Tibial nerve (tissue), 4 donors: Measurements from ENCODE around the gene SCP2. TPM values are rescaled to one million over a fixed set of nuclear protein-coding genes. Genes with fewer than 3 reads are reported as not detected.

ENCODE experiments used
- DNase-seq, 2 donors: peaks; one replicate each; pipeline ENCODE4 v3.0.0-alpha.2; 2019; ENCODE audit warnings: low spot score in 2 of 2
- H3K27ac ChIP-seq, 4 donors: fragments of 200-600 bp; sonication (generic) in 3 of 4; one replicate each; pipeline ENCODE4 v1.5.1; 2017 to 2019; ENCODE audit warnings: mild to moderate bottlenecking in 1 of 4
- H3K27me3 ChIP-seq, 2 donors: fragments of 200-600 bp; sonication (generic) in 1 of 2; one replicate each; pipeline versions ENCODE4 v1.5.1 to v1.6.0; 2017 to 2019
- H3K36me3 ChIP-seq, 3 donors: fragments of 200-600 bp; sonication (generic); one replicate each; pipeline ENCODE4 v1.5.1; 2018 to 2019
- H3K4me1 ChIP-seq, 4 donors: fragments of 200-600 bp; sonication (generic) in 3 of 4; one replicate each; pipeline ENCODE4 v1.5.1; 2017 to 2019
- H3K4me3 ChIP-seq, 4 donors: fragments of 200-600 bp; sonication (generic) in 3 of 4; one replicate each; pipeline ENCODE4 v1.5.1; 2017 to 2019; ENCODE audit warnings: mild to moderate bottlenecking in 1 of 4, moderate library complexity in 1 of 4
- H3K9me3 ChIP-seq, 4 donors: fragments of 200-600 bp; sonication (generic) in 3 of 4; one replicate each; pipeline ENCODE4 v1.5.1; 2017 to 2019
- CTCF ChIP-seq, 5 experiments: fragments of 200-600 bp in 3 of 5; fragments of 450-650 bp in 2 of 5; sonication (generic) in 3 of 5; IDR thresholded peaks; one replicate each; pipeline ENCODE4 v1.5.1; 2016 to 2019; ENCODE audit warnings: antibody characterized with exemption in 5 of 5, mild to moderate bottlenecking in 3 of 5, moderate library complexity in 2 of 5
- EP300 ChIP-seq, 2 donors: sonication (generic); formaldehyde crosslinking; IDR thresholded peaks; one replicate each; pipeline ENCODE4 v1.6.1; 2017; ENCODE audit warnings: antibody characterized with exemption in 2 of 2, mild to moderate bottlenecking in 1 of 2
- POLR2A ChIP-seq, 2 donors: fragments of 450-650 bp; IDR thresholded peaks; one replicate each; pipeline ENCODE4 v1.6.1; 2017; ENCODE audit warnings: antibody characterized with exemption in 2 of 2, mild to moderate bottlenecking in 2 of 2, moderate library complexity in 2 of 2
- WGBS, 2 donors: methylation state at CpG; one replicate each; pipeline ENCODE4 v1.1.5; 2018; 5-methylcytosine and 5-hydroxymethylcytosine counted together
- total RNA-seq, 4 donors: library from RNA; depleted of rRNA; stranded (reverse); fragments of >200 nt; gene quantifications; one replicate each; pipeline ENCODE4 v1.1.0, GENCODE V29; 2016

SCP2 gene
- total RNA-seq, 4 donors from 2014 or later: 63.3 to 131 (median 104) TPM

- Histone ChIP-seq H3K4me3 (no peak overlapping the region), H3K4me1 (peaks cover 0 to 43% (median 5%) of the 10 kb centered on the region in 4 donors), H3K36me3 (no peaks in the 10 kb centered on the region), H3K27me3 (no peaks in the 10 kb centered on the region), H3K27ac (no peak overlapping the region), H3K9me3 (no peaks in the 10 kb centered on the region)
- no peak for DNase-seq
- 84 to 86% methylated on average over 24 to 25 of the region's 26 CpGs for WGBS, 2 donors
- no peak for TF ChIP-seq EP300 (IDR thresholded peaks at IDR 0.05)
- no peak for TF ChIP-seq CTCF (IDR thresholded peaks at IDR 0.05)
- TF ChIP-seq POLR2A (IDR thresholded peaks at IDR 0.05): no peak
These were observed 165.0 kb downstream of the SCP2 start for GRCh38 chr1:53091841-53092645.

DNA sequence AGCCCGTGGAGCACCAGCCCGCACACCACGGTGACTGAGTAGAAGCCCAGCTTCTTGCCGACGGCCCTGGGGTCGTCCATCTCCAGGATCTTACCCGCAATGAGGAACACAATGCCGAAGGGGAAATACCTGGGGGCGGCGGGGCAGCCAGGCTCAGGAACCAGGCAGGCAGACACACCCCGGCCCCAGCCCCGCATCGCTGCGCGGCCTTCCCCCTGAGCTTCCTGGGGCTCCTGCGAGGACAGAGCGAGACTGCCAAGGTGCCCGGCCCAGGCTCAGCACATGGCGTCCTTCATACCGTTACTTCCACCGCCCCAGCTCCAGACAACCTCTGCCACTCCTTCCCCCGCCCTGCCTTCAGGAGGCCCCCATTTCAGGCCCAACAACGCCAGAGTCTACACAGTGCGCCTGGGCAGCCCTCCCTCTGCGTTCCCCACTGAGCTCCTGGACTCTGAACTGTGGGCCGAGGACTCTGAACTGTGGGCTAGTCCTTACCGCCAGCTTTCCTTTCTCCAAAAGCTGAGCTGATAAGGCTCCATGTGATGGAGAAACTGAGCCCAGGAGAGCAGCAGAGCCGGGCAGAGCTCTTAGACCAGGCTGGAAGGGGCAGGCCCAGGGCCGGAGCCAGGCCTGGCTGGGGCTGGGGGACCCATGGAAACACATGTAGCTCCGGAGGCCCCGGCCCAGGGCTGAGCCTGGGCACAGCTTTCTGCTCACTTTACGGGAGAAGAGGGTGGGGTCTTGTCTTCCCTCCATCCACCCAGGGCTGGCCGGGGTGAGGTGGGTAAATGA is 165.8 kb downstream of the SCP2 start:
- 86 to 90% methylated on average over 21 to 29 of the region's 33 CpGs for WGBS, 2 donors
- Histone ChIP-seq H3K9me3 (no peaks in the 10 kb centered on the region), H3K4me3 (no peak overlapping the region), H3K4me1 (peaks cover 0 to 36% (median 5%) of the 10 kb centered on the region in 4 donors), H3K36me3 (no peaks in the 10 kb centered on the region), H3K27me3 (no peaks in the 10 kb centered on the region), H3K27ac (peak overlapping the region in 1 of 4 donors; percentile 15)
- DNase-seq: no peak
- no peak for TF ChIP-seq EP300 (IDR thresholded peaks at IDR 0.05)
- no peak for TF ChIP-seq POLR2A (IDR thresholded peaks at IDR 0.05)
- no peak for TF ChIP-seq CTCF (IDR thresholded peaks at IDR 0.05)

GRCh38 chr1:53093451-53093754 is 166.3 kb downstream of the SCP2 start:
- Histone ChIP-seq H3K36me3 (no peaks in the 10 kb centered on the region), H3K9me3 (no peaks in the 10 kb centered on the region)
- DNase-seq: no peak

GRCh38 chr1:53093778-53094532 is 166.9 kb downstream of the SCP2 start:
- H3K36me3 ChIP-seq: no peaks in the 10 kb centered on the region
- TF ChIP-seq CTCF (IDR thresholded peaks at IDR 0.05): no peak
- no peak for TF ChIP-seq POLR2A (IDR thresholded peaks at IDR 0.05)
- TF ChIP-seq EP300 (IDR thresholded peaks at IDR 0.05): no peak
- H3K4me1 ChIP-seq: peaks cover 0 to 34% (median 5%) of the 10 kb centered on the region in 4 donors
- H3K9me3 ChIP-seq: no peaks in the 10 kb centered on the region
- H3K27me3 ChIP-seq: no peaks in the 10 kb centered on the region
- DNase-seq: no peak
- WGBS, 2 donors: 88 to 90% methylated on average over 20 of the region's 20 CpGs
- H3K27ac ChIP-seq: peak overlapping the region in 2 of 4 donors; percentile 50 to 62
- no peak overlapping the region for H3K4me3 ChIP-seq

More at GRCh38 chr1:53093451-53093754, 166.3 kb downstream of the SCP2 start:
- Histone ChIP-seq H3K4me1 (peaks cover 0 to 36% (median 5%) of the 10 kb centered on the region in 4 donors), H3K4me3 (no peak overlapping the region), H3K27ac (peak overlapping the region in 1 of 4 donors; percentile 62), H3K27me3 (no peaks in the 10 kb centered on the region)
- TF ChIP-seq EP300 (IDR thresholded peaks at IDR 0.05) (no peak), POLR2A (IDR thresholded peaks at IDR 0.05) (no peak), CTCF (IDR thresholded peaks at IDR 0.05) (no peak)
- 85 to 87% methylated on average over 8 of the region's 8 CpGs for WGBS, 2 donors
